HG02870 (cell line): ENCODE results near the gene ZBTB7C.

Source experiments
- ATAC-seq: cut with Tn5 transposase; IDR thresholded peaks from one replicate; pipeline ENCODE4 v1.9.1; 2021; ENCODE audit warnings: mild to moderate bottlenecking, moderate library complexity; ENCODE audit not compliant: unreplicated experiment

ZBTB7C gene

DNA sequence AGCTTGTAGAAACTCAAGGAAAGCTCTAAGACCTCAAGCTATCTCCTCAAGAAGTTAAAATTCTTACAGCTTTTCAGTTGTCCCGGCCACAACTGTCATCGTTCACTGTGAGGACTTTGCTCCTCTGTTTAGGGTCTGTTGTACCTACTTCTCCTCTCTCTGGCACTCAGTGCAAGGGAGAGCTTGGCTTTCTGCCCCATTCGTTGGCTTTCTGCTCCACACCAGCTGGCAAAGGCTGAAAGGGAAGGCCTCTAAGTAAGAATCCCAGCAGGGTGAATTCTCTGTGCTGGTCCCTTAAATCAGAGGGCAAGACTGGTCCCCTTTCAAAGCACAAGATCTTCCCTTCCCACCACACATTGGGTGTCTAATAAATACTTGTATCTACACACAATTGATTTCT, 17.3 kb downstream of the ZBTB7C start:
- ATAC-seq, result no peak

DNA sequence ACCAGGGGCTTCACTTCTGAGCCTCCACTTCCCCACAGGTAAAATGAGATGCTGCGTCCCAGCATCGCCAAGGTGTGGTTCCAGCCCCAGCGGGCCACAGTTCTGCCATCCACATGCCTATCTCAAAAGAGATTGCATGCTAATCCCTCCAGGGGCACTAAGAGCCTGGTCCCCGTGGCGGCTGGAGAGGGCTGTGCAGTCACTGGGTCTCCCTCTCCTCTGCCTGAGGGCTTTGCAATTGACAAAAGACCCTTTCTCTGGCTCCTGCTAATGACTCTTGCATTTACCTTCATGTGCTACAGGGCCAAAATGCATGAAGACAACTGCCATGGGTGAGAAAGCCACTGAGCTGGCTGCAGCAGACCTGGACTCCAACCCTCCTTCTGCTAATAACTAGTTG, 18.5 kb downstream of the ZBTB7C start:
- no peak for ATAC-seq

GRCh38 chr18:48388478-48388877, 20.7 kb downstream of the ZBTB7C start:
- ATAC-seq, result no peak

DNA sequence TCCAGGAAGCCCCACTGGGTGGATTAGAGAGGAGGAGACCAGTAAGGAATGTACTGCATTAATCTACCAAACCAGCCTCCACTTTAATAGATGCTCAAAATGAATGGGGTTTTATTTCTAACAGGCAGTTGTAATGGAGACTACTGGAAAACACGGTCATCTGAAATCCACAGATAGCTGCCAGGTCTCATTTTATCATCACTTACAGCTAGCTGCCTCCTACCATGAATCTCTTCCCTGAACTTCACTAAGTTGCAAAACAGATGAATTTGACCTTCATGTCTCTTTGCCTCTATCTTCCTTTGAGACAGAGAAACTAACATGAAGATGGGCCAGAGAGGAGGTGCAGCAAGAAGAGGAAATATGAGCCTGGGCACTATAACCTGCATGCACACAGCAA, 21.9 kb downstream of the ZBTB7C start:
- no peak for ATAC-seq

DNA sequence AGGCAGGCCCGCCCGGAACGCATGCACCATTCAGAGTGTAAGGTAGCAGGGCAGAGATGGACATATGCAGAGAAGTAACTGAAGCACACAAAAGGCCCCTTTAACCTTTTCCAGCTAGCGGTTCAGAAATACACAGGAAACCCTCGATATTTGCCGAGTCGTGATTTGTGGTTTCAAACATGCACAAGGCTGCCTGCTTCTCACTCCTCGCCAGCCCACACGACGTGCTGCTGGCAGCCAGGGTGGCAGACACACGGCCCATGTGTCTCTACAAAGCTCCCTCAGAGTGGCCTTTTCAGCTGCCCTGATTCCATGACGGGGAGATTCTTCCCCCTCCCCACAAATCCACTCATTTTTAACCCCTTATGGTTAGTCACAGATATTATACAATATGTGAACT, 23.6 kb downstream of the ZBTB7C start:
- ATAC-seq, result no peak

- ATAC-seq, result no peak
These were observed 32.2 kb downstream of the ZBTB7C start for GRCh38 chr18:48376934-48377333.

DNA sequence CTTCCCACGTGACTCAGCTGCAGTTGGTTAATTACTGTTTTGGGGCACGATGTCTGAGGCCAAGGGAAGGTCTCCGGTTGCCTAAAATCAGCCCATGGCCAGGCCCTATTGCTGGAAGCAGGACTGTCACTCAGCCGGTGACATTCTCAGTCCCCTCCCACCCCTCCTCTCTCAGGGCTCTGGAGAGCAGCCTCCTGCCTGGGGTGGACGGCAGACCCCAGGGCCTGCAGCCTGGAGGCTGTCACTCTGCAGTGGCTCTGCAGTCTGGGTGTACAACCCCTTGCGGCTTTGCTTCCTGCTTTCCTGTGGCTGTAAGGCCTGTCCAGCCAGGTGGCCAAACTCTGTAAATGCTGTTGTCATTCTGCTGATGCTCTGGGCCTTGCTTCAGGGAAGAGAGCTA, 32.8 kb downstream of the ZBTB7C start:
- ATAC-seq, result no peak

- ATAC-seq, result no peak
These were observed 33.9 kb downstream of the ZBTB7C start for GRCh38 chr18:48375150-48375800.

- no peak for ATAC-seq
These were observed 34.6 kb downstream of the ZBTB7C start for GRCh38 chr18:48374423-48375149.

- ATAC-seq, result no peak
These were observed 37.2 kb downstream of the ZBTB7C start for GRCh38 chr18:48371854-48372602.

DNA sequence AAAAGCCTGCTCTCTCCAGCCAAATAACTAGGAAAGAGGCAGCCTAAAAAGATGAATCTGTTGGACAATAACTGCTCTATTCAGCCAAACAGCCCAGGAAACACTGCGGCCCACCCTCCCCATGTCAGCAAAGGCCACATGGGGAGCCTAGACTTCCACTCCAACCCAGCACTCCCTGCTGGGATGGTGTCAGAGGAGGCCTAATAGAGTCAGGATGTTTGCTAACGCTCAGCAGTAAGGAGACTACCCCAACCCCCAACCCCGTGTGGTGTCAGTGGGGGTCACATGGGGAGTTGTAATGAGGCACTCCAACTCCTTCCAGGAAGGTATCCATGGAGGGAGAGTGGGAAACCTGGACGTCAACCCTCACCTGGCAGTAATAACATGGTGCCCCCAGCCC, 41.6 kb downstream of the ZBTB7C start:
- no peak for ATAC-seq

- no peak for ATAC-seq
These were observed 43.2 kb downstream of the ZBTB7C start for GRCh38 chr18:48365965-48366364.

DNA sequence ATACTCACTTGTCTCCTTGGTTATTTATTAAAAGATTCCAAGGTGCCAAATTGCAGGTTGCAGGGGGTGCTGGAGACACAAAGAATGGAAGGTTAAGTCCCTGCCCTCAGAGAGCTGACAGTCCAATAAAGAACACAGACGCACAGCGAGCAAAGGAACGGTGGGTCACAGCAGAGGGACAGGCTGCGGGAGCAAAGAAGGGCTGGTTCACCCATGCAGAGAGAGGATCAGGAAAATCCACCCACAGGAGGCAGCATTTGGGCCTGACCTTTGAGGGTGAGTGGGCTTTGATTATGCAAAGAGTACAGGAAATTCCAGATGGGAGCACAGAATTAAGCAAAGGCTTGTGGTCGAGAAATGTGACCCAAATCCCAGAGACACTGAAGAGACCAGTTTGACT, 45.0 kb downstream of the ZBTB7C start:
- ATAC-seq, result no peak

DNA sequence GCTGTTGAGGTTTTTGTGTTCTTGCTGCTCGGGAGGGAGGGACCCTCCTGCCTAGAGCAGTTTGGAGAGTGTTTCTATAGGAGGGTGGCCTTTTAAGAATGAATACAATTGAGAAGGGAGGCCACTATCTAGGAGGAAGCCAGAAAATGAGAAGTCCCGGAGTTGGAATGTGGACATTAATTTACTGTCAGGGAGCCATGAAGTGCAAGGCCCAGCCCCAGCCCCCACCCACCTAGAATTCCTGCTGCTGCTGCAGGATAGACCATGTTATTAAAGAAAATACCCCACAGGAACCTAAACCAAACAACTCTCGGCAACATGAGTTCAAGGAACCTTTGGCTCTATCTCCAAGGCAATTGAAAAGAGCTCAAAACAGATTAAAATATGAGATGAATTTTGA, 46.0 kb downstream of the ZBTB7C start:
- no peak for ATAC-seq

- no peak for ATAC-seq
These were observed 47.4 kb downstream of the ZBTB7C start for GRCh38 chr18:48361801-48362200.

DNA sequence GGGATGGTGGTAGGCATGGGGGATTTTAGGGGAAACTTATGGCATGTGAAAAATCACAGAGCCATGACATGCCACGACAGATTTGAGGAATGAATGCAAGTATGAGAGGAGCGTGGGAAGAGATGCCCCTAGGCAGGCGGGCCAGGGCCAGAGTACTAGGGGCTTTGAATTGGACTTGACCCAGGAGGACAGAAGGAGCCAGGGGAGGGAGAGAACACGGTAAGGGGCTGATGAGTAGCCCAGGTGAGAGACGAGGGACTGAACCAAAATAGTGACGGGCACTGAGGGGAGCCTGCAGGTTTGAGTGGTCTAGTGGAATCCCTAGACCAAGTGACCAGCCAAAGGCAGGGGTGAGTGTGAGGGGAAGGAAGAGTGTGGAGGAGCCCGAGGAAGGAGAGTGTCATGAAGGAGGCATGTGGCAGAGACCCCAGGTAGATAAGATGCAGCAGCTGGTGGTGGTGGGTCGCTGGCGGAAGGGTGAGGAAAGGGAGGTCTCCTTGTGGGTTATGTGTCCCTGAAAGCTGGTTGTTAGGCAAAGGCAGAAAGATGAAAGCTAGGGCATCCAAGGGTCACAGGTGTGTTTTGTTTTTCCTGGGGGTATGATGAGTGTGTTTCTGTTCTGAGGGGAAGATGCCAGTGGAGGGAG, 48.7 kb downstream of the ZBTB7C start:
- no peak for ATAC-seq

DNA sequence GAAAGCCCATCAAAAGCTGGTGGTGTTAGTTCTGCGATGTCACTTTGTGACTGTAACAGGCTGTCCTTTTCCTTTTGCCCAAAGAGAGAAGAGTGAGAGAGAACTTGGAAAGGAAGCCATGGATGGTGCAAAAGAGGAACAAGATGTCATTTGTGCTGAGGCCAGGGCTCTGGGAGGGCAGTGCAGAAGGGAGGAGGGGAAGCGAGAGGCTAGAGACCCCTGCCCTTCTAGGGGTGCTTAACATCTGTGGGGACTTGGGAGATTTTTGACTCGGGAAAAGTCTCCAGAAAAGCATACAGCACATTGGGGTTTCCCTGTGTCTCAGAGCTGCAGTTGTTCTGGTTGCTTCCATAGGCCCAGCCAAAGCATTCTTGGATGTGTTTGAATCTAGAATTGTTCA, 49.6 kb downstream of the ZBTB7C start:
- no peak for ATAC-seq

DNA sequence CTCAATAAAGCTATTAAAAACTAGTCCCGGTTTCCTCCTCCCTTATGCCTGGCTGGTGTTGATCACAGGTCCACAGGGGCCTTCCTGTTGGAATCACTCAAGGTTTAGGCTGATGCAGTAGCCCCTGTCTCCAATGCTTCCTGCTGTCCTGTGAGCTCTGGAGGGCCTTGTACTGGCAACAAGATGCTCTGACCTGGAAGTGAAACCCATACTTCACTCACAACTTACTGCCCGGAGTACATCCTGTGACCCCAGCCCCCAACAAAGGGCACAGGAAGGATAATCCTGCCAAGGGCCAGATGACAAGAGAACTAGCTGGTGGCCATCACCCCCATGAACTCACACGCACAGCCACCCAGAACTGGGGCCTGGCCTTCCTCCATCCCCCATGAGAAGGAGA, 50.3 kb downstream of the ZBTB7C start:
- no peak for ATAC-seq

- ATAC-seq, result no peak
These were observed 52.1 kb downstream of the ZBTB7C start for GRCh38 chr18:48356909-48357631.

GRCh38 chr18:48356151-48356745, 52.9 kb downstream of the ZBTB7C start:
- ATAC-seq, result no peak
